ENCODE results near the gene FCER1G.

The FCER1G gene

DNA sequence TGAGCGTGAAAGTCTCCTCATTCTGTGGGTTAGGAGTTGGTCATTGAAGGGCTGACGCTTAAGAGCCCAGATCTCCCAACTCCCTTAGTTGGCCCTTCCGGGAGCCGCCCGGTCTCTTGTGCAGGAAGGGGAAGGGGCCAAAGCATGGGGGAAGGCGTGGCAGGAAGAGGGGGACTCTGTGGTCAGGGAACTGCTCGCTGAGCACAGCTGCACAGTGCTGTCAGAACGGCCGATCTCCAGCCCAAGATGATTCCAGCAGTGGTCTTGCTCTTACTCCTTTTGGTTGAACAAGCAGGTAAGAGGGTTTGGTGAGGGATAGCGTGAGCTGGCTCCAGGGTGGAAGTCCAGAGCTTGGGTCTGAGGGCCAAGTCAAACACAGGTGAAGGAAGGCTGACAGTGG is at the start of gene FCER1G:
Gene FCER1G (plus strand): TSS at position 220 of the 400 bp plus-strand sequence. CDS start 27 bp downstream, at position 247.
- TF ChIP-seq, protein P1, sequence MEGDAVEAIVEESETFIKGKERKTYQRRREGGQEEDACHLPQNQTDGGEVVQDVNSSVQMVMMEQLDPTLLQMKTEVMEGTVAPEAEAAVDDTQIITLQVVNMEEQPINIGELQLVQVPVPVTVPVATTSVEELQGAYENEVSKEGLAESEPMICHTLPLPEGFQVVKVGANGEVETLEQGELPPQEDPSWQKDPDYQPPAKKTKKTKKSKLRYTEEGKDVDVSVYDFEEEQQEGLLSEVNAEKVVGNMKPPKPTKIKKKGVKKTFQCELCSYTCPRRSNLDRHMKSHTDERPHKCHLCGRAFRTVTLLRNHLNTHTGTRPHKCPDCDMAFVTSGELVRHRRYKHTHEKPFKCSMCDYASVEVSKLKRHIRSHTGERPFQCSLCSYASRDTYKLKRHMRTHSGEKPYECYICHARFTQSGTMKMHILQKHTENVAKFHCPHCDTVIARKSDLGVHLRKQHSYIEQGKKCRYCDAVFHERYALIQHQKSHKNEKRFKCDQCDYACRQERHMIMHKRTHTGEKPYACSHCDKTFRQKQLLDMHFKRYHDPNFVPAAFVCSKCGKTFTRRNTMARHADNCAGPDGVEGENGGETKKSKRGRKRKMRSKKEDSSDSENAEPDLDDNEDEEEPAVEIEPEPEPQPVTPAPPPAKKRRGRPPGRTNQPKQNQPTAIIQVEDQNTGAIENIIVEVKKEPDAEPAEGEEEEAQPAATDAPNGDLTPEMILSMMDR (IDR thresholded peaks at IDR 0.05; ENCODE audit: borderline replicate concordance, insufficient read depth, low read depth, low read length): no peak
- no peak within 1 kb of the TSS for H3K4me3 ChIP-seq (ENCODE audit: low read depth, low read length)

DNA sequence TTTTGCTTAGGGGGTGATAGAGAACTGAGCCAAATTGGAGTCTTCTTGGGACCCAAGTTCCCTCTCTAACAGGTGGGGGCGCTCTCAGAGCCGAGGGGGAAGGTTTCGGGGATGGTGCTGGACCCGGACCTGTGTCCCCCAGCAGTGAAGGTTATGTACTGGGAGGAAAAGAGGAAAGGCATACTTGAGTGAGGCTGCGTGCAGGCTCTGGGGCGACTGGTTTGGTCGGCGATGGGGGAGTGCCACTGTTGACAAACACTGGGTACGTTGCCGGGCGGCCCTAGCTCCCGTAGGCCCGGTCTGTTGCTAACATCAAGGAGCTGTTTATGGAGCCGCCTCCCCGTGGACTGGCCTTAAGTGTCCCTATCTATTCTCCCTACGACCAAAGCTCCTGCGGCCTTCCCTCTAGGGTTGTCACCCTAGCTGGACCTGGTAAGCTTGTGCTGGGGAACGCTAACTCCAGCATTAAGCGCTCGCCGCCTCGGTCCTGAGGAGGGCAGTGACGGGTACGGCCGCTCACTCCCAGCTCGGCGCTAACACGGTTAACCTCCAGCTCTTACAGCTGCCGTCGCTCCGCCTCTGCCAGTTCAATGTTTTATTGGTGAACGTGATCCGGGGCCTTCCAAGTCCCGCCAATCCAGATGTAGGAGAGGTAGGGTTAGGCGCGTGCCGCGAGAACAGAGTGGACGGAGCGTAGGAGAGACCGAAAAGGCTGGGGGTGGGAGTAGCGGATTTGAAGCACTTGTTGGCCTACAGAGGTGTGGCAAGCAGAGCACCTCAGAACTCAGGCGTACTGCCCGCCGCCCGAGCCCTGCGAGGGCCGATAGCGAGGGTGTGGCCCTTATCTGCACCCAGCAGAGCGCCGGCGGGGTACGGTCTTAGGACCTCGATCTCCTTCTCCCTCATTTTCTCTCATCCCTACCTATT is 49.1 kb upstream of the FCER1G start, which contains the start of gene PPOX:
Gene PPOX (plus strand): TSS at position 685 of the 927 bp plus-strand sequence. CDS start 422 bp downstream, outside the sequence.
- TF ChIP-seq, protein P1 (IDR thresholded peaks at IDR 0.05; ENCODE audit: borderline replicate concordance, insufficient read depth, low read depth, low read length): peak; percentile 59
- H3K4me3 ChIP-seq (ENCODE audit: low read depth, low read length): peak within 1 kb of the TSS; percentile 82

DNA sequence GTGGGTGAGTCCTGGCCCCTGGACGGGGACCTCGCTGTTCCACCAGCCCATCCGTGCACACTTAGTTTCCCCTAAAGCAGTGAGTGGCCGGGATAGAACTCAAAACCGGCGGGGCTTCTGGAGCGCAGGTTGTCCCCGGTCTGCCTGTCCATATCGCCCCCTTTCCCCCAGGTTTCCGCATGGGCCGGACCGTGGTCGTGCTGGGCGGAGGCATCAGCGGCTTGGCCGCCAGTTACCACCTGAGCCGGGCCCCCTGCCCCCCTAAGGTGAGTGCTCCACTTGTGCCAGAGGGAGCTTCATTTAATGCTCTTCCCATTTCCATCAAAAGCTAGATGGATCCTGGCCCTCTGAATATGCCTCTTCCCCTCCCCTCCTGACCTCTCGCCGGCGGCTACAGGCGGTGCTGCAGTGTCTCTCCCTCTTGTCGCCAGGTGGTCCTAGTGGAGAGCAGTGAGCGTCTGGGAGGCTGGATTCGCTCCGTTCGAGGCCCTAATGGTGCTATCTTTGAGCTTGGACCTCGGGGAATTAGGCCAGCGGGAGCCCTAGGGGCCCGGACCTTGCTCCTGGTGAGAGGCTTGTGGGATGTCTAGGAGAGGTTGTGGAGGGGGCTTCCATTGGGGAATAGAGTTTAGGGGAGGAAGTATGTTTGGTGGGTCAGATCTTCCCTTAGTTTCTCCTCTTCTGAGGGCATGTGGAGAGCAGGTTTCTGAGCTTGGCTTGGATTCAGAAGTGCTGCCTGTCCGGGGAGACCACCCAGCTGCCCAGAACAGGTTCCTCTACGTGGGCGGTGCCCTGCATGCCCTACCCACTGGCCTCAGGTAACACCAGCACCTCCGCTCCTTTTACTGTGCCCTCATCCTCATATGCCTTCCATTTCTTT is 48.2 kb upstream of the FCER1G start:
- peak overlapping the region; percentile 82 for H3K4me3 ChIP-seq (ENCODE audit: low read depth, low read length)
- TF ChIP-seq, protein P1 (IDR thresholded peaks at IDR 0.05; ENCODE audit: borderline replicate concordance, insufficient read depth, low read depth, low read length): no peak

DNA sequence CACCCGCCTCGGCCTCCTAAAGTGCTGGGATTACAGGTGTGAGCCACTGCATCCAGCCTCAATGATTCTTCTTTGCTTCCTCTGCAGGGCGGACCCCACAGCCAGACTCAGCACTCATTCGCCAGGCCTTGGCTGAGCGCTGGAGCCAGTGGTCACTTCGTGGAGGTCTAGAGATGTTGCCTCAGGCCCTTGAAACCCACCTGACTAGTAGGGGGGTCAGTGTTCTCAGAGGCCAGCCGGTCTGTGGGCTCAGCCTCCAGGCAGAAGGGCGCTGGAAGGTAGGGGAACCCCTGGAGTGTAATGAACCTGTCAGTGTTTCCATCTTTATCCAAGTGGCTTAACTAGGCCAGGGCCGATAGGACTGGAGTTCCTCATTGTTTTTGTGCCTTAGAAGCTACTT is 46.2 kb upstream of the FCER1G start:
- TF ChIP-seq, protein P1 (IDR thresholded peaks at IDR 0.05; ENCODE audit: borderline replicate concordance, insufficient read depth, low read depth, low read length): no peak

DNA sequence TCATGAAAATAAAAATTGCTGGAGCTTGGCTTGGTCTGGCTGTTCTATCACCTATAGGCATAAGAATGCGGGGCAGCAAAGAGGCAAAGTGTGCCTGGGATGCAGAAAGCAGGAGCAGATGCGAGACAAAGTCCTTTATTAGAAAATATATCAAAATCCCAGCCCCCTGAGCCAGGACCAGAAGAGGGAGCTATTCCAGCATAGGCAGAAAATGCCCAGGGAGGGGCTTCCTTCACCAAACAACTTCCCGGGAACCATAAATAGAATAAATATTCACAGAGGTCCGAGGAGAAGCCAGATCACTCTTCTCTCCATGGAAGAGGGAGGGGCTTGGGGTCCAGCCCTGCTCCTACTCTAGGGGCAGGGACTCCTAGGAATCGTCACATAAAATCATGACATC is 43.9 kb upstream of the FCER1G start:
- H3K4me3 ChIP-seq (ENCODE audit: low read depth, low read length): no peak overlapping the region

More for the DNA sequence above, 46.2 kb upstream of the FCER1G start:
- H3K4me3 ChIP-seq (ENCODE audit: low read depth, low read length): no peak overlapping the region

DNA sequence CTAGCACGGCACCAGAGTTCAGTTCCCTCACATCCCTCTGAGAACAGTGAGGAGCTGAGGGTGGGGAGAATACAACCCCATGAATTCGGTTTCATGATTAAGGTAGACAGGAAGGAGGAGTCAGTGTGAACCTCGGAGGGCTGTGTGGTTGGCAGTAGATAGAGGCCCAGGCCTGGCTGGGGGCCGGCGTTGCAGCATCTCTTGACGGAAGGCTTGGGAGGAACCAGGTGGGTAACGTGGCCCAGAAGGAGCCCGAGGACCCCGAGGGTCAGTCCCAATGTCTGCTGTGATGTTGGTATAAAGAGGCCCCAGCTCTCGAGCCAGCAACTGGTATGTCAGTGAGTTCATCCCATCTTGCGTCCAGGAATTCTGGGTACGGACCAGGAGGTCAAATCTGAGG is 43.4 kb upstream of the FCER1G start:
- no peak overlapping the region for H3K4me3 ChIP-seq (ENCODE audit: low read depth, low read length)
- TF ChIP-seq, protein P1 (IDR thresholded peaks at IDR 0.05; ENCODE audit: borderline replicate concordance, insufficient read depth, low read depth, low read length): no peak

More for the DNA sequence above, 43.9 kb upstream of the FCER1G start:
- TF ChIP-seq, protein P1 (IDR thresholded peaks at IDR 0.05; ENCODE audit: borderline replicate concordance, insufficient read depth, low read depth, low read length): no peak

Measured in GM12875 (cell line).